ENCODE measurements around the gene PSMD11. TPM values are rescaled to one million over a fixed set of nuclear protein-coding genes. Genes with fewer than 3 reads are reported as not detected.

PSMD11 gene
- total RNA-seq, 1 experiment from 2014 or later: 212 TPM

- BruUV-seq (replicated peaks): no TSS peak
- no peak for TF ChIP-seq POLR2AphosphoS5 (IDR thresholded peaks at IDR 0.05; ENCODE audit: low read depth, low read length)
- H3K36me3 ChIP-seq (ENCODE audit: control insufficient read depth, insufficient read depth, low read length): no peaks in the 10 kb centered on the region
- no peaks in the 10 kb centered on the region for H3K9me3 ChIP-seq (ENCODE audit: control insufficient read depth, insufficient read depth, low read depth, low read length)
- H3K4me3 ChIP-seq (ENCODE audit: low read depth in 2 of 2, low read length in 2 of 2): peak overlapping the region; percentile 35 to 47
- in situ Hi-C loops (cut with HindIII; ENCODE audit: low pct_unique_long_range_greater_than_20kb, low sequenced_read_pairs) (no loop called here), intact Hi-C loops (cut with micrococcal nuclease; ENCODE audit: unreplicated experiment) (no loop called here)
- CTCF ChIA-PET: no interaction called here
- POLR2A ChIA-PET: interaction anchor here (0.7 kb wide), 1 partner anchor 55 kb away, joined by 13 read pairs; no protein-coding TSS in a partner anchor
- ATAC-seq (peak; percentile 82), DNase-seq (ENCODE audit: low read depth, low spot score) (no peak)
- peaks cover 9% of the 10 kb centered on the region for H3K27me3 ChIP-seq (ENCODE audit: control insufficient read depth, insufficient read depth, low read length)
- no peak overlapping the region for H3K27ac ChIP-seq (ENCODE audit: low read length)
- peaks cover 8% of the 10 kb centered on the region; the same call in 1 of the 2 replicates for H3K4me1 ChIP-seq (ENCODE audit: control insufficient read depth, insufficient read depth, low read length)
Observed at GRCh38 chr17:32519228-32520103, 75.2 kb downstream of the PSMD11 start.

GRCh38 chr17:32520104-32520701, 75.9 kb downstream of the PSMD11 start:
- in situ Hi-C loops (cut with HindIII; ENCODE audit: low pct_unique_long_range_greater_than_20kb, low sequenced_read_pairs) (no loop called here), intact Hi-C loops (cut with micrococcal nuclease; ENCODE audit: unreplicated experiment) (no loop called here)
- H3K9me3 ChIP-seq (ENCODE audit: control insufficient read depth, insufficient read depth, low read depth, low read length): no peaks in the 10 kb centered on the region
- peaks cover 11% of the 10 kb centered on the region for H3K27me3 ChIP-seq (ENCODE audit: control insufficient read depth, insufficient read depth, low read length)
- CTCF ChIA-PET: no interaction called here
- no TSS peak for BruUV-seq (replicated peaks)
- H3K27ac ChIP-seq (ENCODE audit: low read length): no peak overlapping the region
- no peaks in the 10 kb centered on the region for H3K36me3 ChIP-seq (ENCODE audit: control insufficient read depth, insufficient read depth, low read length)
- no peak for ATAC-seq
- no peak overlapping the region for H3K4me3 ChIP-seq (ENCODE audit: low read depth in 2 of 2, low read length in 2 of 2)
- no peak for TF ChIP-seq SIN3A (IDR thresholded peaks at IDR 0.05; ENCODE audit: borderline replicate concordance, insufficient read depth, low read depth, low read length)
- TF ChIP-seq REST (IDR thresholded peaks at IDR 0.05; ENCODE audit: insufficient read depth in 1 of 2, low read depth in 2 of 2, low read length in 1 of 2): no peak
- TF ChIP-seq, protein P1, sequence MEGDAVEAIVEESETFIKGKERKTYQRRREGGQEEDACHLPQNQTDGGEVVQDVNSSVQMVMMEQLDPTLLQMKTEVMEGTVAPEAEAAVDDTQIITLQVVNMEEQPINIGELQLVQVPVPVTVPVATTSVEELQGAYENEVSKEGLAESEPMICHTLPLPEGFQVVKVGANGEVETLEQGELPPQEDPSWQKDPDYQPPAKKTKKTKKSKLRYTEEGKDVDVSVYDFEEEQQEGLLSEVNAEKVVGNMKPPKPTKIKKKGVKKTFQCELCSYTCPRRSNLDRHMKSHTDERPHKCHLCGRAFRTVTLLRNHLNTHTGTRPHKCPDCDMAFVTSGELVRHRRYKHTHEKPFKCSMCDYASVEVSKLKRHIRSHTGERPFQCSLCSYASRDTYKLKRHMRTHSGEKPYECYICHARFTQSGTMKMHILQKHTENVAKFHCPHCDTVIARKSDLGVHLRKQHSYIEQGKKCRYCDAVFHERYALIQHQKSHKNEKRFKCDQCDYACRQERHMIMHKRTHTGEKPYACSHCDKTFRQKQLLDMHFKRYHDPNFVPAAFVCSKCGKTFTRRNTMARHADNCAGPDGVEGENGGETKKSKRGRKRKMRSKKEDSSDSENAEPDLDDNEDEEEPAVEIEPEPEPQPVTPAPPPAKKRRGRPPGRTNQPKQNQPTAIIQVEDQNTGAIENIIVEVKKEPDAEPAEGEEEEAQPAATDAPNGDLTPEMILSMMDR (IDR thresholded peaks at IDR 0.05): no peak
- TF ChIP-seq TCF7L2 (IDR thresholded peaks at IDR 0.05; ENCODE audit: low read depth, low read length): no peak
- no peak for TF ChIP-seq POLR2AphosphoS5 (IDR thresholded peaks at IDR 0.05; ENCODE audit: low read depth, low read length)
- POLR2A ChIA-PET: interaction anchor here (0.7 kb wide), 1 partner anchor 55 kb away, joined by 13 read pairs; no protein-coding TSS in a partner anchor
- no peak for DNase-seq (ENCODE audit: low read depth, low spot score)
- H3K4me1 ChIP-seq (ENCODE audit: control insufficient read depth, insufficient read depth, low read length): peaks cover 8% of the 10 kb centered on the region; the same call in 1 of the 2 replicates

Measured in Panc1 (cell line).